UCSD-AML1 (cell line): ENCODE measurements around the gene TTC28.
"Not testable (repeated sequence)": the region's sequence is repeated elsewhere in the genome, so short reads cannot be mapped to it uniquely, and the experiment has no call there.

Source experiments
- DNase-seq: peaks from one replicate; lab custom pipeline; 2025; ENCODE audit not compliant: unreplicated experiment; lab: John Stamatoyannopoulos, UW

The TTC28 gene

DNA sequence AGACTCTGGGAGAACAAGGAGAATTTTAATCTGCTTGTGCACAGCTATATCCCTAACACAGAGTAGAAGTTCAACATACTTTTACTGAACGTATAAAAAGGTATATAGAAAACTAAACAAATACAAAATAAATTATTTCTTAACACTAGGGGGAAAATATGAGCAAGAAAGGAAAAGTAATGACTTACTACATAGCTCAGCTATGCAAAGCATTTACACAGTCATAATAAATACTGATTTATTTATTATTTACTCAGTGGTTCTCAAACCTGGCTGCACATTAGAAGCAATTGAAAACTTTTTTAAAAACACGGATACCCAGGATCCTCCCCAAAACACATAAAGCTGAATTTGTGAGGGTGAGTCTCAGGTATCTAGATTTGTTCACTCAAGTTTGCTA, 182.5 kb downstream of the TTC28 start:
- DNase-seq: no peak

DNA sequence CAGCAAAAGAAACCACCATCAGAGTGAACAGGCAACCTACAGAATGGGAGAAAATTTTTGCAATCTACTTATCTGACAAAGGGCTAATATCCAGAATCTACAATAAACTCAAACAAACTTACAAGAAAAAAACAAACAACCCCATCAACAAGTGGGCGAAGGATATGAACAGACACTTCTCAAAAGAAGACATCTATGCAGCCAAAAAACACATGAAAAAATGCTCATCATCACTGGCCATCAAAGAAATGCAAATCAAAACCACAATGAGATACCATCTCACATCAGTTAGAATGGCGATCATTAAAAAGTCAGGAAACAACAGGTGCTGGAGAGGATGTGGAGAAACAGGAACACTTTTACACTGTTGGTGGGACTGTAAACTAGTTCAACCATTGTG, 188.4 kb downstream of the TTC28 start:
- not testable (repeated sequence) for DNase-seq

DNA sequence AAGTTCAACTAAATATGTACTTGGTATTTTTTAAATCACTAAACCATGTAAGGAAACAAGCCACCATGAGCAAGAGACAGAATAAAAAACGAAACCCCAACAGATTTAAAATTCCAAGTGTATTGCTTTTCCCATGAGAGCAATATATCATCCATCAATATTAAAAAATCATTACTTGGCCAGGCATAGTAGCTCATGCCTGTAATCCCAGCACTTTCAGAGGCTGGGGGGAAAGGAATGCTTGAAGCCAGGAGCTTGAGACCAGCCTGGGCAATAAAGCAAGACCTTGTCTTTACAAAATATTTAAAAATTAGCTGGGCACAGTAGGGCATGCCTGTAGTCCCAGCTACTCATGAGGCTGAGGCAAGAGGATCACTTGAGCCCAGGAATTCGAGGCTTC, 190.8 kb downstream of the TTC28 start:
- no peak for DNase-seq

DNA sequence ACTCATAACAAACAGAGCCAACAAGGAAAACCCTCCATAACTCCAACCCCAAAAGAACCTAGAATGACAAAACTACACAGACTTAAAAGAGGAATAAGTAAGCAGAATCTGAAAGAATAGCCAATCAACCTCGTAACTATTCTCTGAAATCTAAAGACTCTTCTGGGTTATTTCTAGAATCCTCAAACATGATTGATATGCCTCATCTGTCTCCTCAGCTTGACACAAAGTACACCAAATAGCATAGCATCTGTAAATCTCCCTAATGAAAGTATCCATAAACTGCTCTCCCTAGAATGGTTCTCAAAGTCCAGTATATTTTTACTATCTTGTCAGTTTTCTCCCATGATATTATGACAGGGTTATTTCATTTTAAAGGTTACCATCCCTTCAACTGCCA, 195.0 kb downstream of the TTC28 start:
- no peak for DNase-seq

DNA sequence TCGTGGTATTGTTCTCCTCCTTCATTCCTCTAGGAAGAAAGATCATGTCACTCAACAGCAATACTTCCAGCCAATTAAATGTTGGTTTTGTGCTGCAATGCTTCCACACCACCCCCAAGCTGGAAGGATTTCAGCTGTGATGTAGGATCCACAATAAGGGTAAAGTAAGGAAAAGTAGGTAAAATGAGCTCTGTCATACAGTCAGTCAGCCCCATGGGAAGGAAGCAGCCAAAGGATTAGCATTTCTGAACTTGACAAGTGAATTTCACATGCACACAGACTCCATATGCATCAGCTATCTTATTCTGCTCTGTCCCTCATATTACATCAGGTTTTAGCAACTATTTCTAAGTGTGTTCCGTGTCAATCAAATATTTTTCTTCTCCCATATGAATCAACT, 197.9 kb downstream of the TTC28 start:
- DNase-seq: no peak

DNA sequence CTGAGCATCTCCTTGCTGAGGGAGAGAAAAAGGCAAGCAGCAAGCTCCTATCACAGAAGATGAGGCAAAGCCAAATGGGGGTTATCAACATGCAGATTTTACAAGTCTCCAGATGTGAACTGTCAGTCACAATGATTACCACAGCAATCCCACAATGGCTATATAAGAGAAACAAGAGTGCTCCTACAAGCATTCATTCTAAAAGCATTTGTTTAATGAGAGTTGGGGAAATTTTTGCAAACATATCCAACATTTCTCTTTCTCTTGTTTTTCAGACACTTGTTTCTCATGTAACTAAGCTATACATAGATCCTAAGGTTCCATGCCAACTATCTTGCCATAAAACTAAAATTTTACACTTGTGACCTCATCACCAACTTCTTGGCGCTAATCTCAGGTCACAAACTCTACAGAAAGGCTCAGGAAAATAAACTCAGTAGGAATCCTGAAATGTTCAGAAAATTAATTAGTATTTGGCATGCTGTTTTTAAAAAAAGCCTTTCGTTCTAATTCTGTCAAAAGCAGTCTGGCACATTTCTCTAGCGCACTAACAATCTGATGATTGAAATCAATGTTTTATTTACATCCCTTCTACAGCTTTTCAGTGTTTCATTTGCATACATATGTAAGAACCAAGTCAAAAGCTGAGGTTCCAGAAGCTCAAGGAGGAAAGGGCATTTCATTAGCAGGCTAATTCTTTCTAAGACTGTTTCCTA, 199.5 kb downstream of the TTC28 start:
- no peak for DNase-seq

DNA sequence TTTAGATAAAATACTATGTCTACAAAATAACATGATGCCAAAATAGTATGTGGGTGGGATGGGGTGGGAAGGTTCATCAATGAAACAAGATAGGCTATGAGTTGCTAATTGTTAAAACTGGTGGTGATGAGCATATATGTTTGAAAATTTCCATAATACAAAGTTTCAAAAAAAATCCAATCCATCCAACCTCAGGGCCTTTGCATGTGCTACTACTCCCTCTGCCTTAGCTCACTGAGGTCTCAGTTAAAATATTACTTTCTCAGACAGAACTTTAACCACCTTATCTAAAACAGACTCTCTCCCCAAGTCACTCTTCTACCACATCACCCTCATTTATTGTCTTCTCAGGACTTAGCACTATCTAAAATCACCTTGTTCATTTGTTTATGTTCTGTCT, 201.1 kb downstream of the TTC28 start:
- DNase-seq: no peak

DNA sequence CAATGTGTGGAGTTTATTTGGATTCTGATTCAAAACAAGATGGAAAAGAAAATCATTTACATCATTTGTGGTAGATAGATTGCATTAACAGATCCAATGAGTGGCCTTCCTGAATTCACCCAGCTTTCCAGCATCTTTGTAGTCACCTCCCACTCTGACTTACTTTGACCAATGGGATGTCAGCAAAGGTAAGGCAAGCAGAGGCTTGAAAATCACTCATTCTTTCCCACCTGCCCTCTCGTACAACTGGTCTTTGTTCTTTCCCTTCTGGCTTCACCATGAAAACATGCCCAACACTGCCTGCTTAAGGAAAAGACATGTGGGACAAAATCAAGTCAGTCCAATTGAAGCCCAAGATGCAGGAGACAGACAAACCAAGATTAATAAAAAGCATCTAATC, 202.1 kb downstream of the TTC28 start:
- DNase-seq: no peak

DNA sequence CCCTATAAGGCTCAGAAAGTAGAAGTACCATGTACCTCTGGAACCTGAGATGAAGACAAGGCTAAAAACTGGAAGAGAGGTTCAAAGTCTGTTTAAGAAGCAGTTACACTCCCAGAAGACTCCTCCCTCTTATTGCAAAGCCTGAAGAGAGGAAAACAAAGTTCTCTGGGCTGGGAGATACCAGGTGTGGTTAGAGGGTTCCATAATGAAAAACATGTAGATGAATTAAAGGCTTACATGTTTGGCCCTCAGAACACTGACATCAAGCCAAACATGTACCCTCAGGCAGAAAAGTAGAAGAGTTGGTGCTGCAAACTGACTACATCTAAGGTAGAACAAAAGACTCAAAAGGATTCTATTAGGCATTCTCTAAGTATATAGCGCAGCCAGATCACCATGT, 205.3 kb downstream of the TTC28 start:
- no peak for DNase-seq

DNA sequence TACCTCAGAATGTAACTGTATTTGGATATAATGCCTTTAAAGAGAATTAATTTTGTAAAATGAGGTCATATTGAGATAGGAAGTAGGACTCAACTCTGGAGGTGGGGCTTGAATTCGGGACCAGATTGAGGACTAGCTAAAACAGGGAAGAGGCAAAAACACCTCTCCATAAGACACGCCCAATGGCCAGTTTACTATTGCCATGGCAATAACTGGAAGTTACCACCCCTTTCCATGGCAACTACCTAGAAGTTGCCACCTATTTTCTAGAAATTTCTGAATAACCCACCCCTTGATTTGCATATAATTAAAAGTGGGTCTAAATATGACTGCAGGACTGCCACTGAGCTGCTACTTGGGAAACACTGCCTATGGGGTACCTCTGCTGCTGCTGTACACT, 206.4 kb downstream of the TTC28 start:
- no peak for DNase-seq

DNA sequence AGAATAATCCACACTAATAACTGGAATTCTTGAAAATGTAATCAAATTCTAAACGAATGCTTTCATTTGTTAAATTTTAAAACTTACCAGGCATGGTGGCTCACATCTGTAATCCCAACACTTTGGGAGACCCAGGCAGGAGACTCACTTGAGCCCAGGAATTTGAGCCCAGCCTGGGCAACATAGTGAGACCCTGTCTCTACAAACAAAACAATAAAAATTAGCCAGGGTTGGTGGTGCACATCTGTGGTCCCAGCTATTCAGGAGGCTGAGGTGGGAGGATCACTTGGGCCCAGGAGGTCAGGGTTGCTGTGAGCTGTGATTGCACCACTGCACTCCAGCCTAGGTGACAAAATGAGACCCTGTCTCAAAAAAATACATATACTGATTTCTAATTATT, 212.6 kb downstream of the TTC28 start:
- not testable (repeated sequence) for DNase-seq

DNA sequence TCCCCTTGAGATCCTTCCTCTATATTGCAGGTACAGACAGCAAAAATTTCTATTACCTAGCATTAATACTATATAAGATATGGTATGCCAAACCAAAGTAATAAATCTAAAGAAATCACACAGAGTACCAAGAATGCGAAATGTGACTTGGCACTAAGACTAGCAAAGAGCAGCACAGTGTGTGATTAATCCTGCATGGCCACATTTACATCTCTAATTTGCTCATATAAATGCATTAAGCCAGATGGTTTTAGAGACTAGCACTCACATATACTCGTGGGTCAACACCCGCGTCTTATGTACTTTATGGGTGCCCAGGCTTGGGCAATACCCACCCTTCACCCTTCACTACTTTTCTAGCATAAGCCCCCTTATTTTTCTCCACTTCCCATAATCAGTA, 213.2 kb downstream of the TTC28 start:
- no peak for DNase-seq

DNA sequence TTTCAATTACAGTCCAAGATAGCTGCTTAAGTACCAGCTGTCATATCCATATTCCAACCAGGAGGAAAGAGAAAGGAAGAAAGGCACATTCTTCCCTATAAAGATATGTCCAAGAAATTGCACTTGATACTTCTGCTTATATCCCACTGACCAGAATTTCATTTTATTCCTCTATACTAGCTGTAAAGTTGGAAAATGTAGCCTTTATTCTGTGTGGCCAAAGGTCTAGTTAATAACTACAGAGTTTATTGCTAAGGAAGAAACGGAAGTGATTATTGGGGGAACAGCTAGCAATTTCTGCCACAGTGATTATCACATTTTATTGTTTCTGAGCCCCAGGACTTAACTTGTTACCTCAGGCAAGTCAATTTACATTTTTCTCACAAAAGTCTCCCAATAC, 213.8 kb downstream of the TTC28 start:
- no peak for DNase-seq

DNA sequence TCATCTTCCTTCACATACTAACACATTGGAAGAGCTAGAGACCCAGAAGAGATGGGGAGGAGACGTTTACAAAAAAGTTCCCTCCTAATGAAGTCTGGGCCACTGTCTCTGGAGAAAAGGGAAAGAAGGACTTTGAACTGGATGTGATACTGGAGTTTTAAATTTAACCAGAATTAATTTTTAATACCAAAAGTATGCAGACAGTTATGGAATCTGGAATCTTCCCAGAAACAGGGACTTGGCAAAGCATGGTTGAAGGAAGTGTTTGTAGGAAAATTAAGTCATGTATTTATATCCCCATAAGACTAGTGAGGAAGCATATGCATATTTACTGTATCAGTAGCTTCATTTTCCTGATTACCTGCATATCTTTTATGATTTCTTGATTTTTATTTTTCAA, 215.5 kb downstream of the TTC28 start:
- DNase-seq: no peak

DNA sequence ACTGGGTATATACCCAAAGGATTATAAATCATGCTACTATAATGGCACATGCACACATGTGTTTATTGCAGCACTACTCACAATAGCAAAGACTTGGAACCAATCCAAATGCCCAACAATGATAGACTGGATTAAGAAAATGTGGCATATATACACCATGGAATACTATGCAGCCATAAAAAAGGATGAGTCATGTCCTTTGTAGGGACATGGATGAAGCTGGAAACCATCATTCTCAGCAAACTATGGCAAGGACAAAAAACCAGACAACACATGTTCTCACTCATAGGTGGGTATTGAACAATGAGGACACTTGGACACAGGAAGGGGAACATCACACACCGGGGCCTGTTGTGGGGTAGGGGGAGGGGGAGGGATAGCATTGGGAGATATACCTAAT, 216.2 kb downstream of the TTC28 start:
- not testable (repeated sequence) for DNase-seq

DNA sequence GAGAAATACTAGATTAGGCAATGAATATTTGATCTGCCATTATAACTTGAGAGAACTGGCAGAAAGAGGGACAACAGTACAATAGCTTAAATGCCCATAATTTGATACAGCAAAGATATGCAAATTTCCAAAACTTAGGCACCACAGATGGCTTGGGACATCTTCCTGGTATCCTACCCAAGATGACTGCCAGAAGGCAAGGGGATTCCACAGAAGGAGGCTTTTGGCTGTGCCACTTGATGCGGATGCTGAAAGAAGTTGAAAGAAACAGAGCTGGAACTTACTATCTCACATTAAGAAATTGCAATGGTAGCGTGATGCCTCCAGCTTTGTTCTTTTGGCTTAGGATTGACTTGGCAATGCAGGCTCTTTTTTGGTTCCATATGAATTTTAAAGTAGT, 216.7 kb downstream of the TTC28 start:
- DNase-seq: no peak

DNA sequence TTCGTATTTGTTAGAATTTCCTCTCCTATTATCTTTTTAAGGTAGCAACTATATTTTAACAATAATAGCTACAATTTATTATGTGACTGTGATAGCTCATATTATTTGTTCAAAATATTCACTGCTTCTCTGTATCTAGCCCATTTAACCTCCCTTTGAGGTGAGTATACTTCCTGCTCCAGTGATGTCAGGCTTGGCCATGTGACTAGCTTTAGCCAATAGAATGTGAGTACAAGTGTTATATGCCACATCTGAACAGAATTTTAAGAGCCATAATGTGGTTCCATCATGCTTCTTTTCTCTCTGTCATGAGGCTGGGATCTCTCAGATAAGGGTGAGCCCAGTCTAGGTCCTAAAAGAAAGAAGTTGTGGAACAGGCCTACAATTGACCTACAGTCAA, 217.6 kb downstream of the TTC28 start:
- DNase-seq: no peak

DNA sequence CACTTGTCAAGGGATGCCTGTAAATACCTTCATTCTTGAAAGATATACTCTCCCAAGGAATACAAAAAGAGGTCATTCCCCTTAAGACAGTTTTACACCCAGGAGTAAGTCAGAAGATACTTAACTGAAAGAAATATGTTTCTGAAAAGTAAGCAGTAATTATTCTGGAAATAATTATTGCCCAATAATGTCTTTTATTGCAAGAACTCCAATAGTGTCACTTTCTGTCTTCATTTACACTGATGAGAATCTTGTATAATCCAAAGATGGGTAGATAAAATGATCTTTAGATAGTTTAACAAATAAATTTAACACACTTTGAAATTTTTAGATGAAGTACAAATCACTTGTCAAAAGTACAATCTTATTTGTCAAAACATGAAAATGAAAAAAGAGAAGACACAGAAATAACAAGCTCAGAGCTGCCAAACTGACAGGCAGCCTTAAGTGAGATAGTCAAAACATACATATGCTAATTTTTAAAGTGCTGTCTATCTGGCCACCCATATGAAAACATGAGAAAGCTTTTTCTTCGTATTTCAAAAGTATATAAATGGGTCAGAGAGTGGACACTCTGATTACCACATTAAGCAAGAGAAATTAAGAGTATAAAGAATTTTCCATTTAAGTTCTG, 225.1 kb downstream of the TTC28 start:
- DNase-seq: no peak

DNA sequence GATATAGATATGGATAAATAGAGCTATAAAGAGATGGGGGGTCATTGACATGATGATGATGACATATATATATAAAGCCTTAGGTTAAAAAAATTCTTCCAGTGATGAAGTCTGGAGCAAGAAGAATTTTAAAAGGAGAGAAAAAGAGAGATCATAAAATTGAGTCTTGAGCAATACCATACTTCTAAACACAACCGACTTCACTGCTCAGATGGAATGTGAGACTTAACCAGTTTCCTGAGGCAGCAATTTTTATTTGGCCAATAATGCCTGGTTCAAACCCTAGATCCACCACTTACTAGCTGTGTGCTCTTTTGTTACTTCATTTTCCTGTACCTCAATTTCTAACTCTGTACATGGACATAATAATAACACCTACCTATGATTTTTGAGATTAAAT, 229.5 kb downstream of the TTC28 start:
- DNase-seq: no peak

DNA sequence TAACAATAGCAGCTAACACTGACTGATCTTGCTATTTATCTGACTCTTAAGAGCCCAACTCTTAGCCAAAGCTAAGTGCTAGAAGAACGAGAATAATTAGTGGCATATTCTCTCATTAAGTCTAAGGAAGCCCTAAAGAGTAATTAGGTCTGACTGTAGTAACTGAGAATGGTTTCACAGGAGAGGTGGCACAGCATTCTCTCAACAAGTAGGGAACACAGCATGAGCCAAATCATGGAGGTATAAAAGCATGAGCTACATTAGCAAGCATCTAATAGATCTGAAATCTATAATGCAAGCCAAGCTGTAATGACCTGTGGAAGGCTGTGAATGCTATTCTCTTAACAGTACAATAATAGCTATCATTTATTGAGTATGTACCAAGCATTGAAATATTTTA, 230.6 kb downstream of the TTC28 start:
- no peak for DNase-seq

DNA sequence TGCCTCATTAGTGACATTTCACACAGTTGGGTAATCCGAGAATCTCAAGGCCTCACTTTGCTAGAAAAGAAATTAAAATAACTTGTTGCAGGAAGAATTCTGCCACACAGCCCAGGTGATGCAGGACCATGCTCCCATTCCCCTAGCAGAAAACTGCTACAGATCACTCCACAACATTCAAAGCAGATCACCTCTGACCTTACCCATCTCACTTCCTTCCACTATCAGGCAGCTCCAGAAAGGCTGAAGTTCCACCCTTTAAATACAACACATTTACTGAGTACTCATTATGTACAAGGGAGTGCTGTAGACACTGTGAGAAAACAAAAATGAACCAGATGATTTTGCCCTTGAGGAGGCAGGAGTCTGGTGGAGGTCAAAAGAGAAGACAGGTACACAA, 231.0 kb downstream of the TTC28 start:
- no peak for DNase-seq

DNA sequence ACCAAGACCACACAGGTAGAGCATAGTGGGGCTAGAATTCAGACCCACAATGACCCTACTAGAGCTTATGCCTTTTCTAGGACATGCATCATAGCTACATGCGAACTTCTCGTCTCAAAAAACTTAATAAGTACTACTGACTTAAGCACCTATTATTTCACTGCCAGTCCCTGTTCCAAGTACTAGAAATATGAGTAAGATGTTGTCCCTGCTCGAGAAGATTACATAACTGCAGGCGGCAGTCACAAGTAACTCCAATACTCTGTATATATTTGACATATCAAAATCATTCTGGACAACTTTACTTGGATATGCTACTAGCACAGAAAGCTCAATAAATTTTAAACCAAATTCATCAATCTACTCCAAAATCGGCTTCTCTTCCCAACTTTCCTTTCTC, 235.0 kb downstream of the TTC28 start:
- no peak for DNase-seq

DNA sequence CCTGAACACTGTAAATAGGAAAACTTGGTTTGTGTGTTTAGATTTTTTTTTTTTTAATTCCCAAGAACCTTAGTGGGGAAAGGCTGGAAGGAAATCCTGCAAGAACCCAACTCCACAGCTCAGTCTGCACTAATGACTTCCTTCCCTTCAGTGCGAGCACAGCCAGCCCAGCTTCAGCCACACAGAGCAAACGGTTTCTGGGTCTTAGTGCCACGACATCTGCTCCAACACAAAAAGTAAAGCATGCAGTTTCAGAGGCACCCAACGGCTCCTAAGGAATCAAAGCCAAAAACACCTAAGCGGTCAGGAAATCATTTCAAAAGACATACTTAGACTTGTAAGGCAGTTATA, 236.1 kb downstream of the TTC28 start:
- DNase-seq: peak; percentile 50
